DMS153 (cell line): ENCODE data around the gene RBM15.

Source experiments
- DNase-seq: peaks from one replicate; lab custom pipeline; 2025; lab: John Stamatoyannopoulos, UW

The RBM15 gene

DNA sequence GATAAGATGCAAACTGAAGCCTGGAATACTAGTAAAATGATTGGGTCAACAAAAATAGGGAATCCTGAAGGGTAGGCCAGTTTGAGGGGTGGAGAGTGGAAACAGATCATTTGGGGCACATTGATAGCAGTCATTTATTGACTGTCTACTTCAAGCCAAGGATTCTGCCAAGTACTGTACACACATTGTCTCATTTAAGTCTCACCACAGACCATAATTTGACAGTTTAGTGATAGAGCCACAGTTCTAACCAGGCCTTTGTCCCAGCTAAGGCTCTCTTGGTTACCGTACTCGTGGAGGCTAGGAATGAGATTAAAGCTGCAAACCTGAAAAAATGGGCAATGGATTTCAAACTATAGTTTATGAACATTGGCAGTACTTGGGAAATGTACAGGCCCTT lies 11.2 kb downstream of the RBM15 start:
- no peak for DNase-seq

DNA sequence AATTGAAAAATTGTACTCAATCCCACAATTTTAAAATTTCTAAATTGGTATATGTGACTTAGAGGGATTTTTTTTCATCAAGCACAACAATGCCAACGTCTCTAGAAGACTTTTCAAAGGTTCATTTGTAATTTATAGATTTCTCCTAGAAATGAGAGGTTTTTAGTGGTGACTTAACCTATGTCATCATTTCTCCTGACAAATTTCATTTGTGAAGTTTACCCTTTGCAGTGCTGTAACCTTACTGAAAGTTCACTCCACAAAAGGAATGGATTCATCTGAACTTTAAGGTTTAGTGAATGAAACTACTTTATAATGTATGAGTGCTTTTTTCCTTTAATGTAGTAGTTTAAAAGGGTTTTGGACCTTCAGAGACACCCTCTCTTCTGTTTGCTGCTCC lies 16.1 kb downstream of the RBM15 start:
- DNase-seq, result no peak

DNA sequence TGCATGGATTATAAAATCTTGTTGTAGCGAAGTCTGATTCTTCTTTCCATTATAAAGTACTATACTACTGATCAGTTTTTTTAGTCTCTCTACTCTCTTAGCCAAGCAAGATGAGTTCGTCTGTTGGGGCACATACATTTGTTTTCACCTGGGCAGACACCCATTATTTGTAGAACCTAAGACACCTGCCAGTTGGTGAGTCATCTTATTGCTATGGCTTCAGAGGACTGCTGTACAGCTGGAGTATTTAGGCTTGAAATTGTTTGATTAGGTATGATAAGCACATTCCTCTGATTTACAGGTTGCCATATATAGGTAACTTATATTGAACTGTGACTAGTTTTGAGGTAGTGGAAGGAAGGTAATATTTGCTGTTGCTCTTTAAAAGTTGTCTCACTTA lies 17.2 kb downstream of the RBM15 start:
- DNase-seq, result peak; percentile 21

DNA sequence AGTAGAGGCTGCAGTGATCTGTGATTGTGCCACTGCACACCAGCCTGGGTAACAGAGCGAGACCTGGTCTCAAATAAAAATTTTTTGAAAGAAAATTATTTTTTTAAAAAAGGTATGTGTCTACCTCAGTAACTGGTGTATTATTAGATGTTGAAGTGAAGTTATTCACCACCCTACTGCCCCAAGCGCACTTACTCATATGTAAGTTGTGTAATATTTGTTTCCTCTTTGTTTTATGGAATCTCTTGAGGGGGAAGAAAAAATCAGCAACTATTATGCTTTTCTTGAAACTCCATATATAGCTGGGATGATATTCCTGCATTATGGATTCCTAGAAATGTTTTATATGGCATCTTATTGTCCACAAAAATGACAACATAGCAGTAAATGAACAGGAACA lies 21.3 kb downstream of the RBM15 start:
- DNase-seq, result no peak

DNA sequence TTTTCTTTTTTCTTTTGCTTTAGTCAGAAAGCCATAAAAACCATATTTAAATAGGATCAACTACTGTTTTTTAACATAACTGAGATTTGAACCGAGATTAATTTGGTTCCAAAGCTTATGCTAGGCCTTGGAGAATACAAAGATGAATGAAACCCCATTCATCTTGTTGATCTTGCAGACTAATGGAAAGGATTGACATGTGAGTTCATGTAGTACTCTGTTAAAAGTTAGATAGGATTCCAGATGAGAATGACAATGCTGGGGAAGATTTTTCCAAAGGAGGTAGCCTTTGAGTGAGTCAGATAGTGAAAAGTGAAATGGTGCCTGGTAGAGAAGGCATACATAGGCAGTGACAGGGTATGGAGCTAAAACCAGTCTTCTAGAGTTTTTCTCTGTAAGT lies 22.7 kb downstream of the RBM15 start:
- no peak for DNase-seq

DNA sequence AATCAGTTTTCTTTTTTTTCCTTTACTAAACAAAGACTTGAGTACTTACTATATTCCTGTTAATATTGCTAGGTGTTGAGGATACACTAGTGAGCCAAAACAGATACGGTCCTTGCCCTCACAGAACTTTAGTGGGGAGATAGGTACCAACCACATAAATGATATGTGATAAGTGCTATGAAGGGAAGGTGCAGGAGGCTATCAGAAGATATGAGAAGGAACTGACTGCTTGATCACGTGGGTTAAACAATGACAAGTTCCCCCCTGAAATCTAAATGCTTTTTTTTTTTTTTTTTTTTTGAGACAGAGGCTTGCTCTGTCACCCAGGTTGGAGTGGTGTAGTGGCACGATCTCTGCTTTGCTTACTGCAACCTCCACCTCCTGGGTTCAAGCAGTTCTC lies 25.0 kb downstream of the RBM15 start:
- DNase-seq, result no peak

DNA sequence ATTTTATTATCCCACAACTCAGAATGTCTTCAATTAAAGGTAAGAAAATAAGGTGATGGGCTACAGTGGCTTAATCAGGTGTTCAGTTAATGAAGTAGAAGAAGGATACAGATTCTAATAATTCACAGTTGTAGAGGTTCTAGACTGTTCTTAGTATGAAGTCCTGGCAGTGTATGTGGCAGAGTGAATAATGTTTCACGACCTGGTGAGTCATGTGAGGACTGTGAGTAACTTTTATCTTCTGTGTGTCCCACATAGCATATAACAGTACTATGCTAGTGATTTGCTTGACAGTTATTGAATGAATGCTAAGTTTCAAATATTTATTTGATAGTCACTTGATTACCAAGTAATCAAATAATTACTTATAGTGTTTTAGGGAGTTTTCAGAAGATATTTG lies 31.6 kb downstream of the RBM15 start:
- DNase-seq, result no peak

DNA sequence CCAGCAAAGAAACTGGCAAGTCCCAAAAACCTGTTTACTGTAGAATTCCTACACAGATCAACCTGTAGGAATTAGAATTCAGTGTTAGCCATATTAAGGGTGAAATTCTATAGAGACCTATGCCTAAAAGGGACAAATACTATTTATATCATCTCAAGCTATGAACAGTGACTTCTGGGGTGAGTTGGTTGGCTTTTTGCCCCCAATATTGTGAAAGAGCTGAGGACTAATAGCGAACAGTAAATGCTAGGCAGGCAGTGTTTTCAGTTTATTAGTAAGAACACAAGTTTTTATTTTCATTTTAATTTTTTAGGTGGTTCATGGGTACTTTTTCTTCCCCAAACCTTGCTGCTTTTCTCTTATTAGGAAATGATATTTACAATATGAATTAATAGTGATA lies 36.3 kb downstream of the RBM15 start:
- no peak for DNase-seq

DNA sequence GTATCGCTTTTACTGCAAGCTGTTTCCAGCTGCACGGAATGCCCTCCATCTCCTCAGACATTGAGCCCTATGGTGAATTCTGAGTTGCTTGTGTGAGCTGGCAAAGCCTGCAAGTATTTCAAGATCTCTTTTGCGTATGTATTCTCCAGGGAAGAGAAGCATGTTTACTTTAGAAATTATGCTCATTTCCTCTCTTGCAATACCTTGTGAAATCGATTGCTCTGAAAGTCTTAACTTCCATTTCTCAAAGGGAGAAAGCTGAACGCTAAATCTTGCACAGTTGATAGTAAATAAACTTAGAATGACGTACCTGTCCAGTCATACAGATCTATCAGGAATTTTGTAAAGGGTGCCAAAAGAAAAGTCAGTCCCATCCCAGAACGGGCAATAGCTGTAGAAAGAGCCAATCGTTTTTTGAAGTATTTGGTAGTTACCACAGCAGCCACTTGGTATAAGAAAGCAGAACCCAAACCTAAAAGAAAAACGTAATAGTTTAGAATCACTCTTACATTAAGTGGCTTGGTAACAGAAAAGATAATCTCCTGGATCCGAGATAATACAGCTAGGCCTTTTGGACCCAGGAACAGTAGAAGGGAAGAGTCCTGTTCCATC lies 41.6 kb downstream of the RBM15 start:
- DNase-seq, result no peak

DNA sequence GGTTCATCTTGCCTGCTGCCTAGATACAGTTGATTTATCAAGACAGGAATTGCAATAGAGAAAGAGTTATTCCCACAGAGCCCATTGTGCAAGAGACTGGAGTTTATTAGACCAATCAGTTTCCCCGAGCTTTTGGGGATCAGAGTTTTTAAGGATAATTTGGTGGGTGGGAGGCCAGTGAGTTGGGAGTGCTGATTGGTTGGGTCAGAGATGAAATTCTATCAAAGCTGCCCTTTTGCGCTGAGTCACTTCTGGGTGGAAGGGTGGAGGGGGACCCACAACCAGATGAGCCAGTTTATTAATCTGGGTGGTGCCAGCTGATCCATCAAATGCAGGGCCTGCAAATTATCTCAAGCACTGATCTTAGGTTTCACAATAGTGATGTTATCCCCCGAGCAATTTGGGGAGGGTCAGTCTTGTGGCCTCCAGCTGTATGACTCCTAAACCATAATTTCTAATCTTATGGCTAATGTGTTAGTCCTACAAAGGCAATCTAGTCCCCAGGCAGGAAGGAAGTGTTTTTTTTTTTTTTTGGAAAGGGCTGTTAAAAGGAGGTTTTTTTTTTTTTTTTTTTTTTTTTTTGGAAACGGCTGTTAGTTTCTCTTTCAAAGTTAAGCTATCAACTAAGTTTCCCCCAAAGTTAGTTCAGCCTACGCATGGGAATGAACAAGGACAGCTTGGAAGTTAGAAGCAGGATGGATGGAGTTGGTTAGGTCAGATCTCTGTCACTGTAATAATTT lies 44.2 kb downstream of the RBM15 start:
- DNase-seq, result no peak

DNA sequence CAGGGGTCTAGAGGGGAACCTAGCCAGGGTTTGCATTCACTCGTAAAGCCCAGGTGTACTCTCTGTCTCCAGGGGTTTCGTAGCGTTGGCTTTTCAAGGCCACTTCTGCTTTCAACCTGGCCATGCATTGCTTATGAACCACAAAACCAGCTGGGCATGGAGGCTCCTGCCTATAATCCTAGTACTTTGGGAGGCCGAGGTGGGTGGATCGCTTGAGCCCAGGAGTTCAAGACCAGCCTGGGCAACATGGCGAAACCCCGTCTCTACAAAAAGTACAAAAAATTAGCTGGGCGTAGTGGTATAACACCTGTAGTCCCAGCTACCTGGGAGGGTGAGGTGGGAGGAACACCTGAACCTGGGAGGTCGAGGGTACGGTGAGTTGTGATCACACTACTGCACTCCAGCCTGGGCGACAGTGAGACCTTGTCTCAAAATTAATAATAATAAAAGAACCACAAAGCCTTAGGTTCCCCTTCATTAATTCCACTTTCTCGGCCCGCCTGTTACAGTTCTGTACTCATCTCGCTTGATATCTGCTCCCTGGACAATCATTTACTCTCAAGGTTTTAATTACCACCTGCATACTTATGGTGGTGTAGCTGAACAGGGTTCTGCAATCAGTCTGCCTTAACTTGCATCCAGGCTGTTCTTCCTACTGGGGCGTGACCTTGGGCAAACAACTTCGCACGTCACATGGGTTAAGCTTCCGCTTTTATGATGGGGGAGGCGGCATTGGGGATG lies 45.6 kb downstream of the RBM15 start:
- no peak for DNase-seq

DNA sequence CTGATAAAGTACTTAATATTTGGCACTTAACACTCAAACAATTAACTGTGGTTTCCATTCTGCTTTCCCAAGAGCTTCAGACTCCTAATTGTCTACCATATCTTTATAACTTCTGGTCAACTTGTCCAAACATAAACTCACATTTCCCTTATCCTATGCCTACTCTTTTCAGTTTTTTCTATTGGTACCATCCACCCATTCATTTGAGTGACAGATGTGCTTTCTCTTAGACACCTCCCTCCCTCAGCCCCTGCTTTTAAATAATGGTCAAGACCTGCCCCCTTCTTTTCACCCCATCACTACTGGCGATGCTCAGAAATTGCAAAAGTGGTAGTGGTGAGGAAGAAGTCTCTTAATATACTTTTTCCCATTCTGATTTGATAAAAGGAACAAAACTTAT lies 46.2 kb downstream of the RBM15 start:
- DNase-seq, result no peak

DNA sequence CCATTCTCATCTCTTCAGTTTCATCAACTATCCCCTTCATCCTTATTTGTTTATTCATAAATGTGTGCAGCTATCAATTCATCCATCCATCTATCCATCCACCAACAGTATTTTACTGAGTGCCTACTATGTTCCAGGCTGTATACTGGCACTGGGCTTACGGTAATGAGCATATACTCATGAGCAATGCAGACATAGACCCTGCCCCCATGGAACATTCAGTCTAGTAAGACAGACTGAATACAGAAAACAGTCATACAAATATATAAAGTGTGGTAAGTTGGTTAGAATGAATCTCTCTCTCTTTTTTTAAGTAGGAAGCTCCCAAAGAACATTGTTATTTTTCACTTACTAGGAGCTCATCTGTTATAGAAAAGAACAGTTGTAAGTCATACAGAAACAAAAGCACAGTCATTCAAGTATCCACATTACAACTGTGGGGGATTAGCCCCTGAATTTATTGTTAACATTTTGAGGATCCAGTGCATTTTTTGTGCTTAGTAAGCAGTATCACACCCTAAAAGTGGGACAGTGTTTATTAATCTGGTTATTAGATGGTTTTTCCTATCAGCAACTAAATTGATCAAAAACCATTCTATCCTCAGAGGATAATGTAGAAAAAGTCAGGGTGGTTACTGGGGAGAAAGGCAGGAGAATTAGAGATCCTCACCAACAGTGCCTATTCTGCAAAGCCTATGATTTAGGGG lies 48.0 kb downstream of the RBM15 start:
- DNase-seq, result no peak

DNA sequence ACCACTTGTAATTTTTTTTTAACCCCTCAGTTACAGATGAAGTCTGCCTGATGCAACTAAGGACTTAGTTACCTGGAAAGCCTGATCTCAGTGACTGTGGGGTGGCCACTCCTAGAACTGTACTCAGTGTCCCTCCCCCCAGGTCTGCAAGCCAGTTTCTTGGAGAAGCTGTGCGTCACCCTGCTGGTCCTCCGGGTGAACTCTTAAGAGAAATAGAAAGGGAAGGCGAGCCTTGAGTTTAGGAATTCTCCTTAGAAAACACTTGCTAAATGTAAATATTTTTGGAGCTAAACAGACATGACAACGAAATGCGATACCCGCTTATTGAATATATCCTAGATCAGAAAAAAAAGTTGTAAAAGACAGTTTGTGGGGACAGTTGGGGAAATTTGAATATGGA lies 50.9 kb downstream of the RBM15 start:
- no peak for DNase-seq

DNA sequence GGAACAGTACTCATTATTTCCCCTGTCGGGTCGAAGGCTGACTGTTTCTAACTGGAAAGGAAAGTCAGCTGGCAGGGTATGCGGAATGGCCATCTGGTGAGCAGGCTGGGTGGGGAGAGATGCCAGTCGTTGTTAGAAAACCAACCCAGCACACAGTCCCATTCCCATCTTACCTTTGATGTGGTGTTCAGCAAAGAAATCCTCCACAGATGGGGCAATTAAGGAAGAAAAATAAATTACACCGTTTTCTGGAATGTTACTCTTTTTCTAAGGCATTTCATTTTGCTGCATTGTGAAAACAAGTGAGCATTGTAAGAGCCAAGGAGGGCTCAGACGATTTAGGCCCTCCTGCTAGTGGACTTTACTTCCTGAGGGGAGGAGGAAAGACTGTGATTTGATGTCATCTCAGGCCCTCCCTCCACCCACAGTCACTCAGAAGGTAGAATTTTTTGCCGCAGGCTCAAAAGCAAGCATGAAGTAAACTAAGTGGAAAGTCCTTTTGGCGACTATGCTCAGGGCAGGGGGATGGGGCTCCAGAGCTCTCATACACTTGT lies 51.6 kb downstream of the RBM15 start, which contains the start of gene SLC16A4:
Gene SLC16A4 (minus strand): TSS at position 335 of the 554 bp plus-strand sequence. CDS start 1,703 bp downstream, outside the sequence.
- DNase-seq, result no peak

DNA sequence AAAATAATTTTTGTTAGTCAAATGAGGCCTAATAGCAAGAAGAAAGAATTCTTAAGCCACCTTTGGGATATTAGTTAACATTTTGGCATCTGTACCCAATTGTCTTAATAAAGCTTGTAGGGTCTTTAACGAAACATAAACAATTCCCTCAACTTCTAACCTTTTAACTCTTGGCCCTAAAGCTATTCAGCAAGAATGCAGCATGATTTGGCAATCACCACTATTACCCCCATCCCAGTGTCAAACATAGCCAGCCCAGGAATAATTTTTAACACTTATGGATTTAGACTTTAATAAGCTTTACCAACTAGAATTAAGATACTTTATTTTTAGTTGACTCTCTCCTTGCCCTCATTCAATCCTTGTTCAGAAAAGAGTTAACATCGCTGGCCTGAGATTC lies 54.1 kb downstream of the RBM15 start:
- no peak for DNase-seq

DNA sequence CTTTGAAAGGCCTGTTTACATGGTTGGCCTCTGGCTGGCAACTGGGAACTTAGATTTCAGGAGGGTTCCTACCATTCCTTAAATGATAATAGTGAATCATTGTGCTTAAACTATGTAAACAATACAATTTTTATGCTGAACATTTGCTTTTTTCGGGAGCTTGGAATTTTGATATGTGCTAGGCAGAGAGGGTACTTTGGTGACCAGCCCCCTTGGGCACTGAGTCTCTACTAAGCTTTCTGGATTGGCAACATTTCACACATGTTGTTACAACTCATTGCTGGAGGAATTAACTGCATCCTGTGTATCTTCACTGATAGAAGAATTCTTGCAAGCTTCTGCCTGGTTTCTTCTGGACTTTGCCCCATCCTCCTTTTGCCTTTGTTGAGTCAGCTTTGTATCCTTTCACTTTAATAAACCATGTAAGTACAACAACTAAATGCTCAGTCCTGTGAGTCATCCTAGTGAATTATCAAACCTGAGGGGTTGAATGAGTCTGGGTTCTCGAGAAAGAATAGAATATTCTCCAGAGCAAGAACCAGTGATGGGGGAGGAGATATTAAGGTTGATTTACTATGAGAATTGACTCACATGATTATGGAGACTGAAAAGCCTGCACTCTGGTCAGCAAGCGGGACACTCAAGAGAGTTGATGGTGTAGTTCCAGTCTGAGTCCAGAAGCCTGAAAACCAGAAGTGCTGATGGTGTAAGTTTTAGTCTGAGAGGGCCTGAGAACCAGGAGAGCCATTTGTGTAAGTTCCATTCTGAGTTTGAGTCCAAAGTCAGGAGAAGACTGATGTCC lies 54.7 kb downstream of the RBM15 start:
- DNase-seq, result no peak

DNA sequence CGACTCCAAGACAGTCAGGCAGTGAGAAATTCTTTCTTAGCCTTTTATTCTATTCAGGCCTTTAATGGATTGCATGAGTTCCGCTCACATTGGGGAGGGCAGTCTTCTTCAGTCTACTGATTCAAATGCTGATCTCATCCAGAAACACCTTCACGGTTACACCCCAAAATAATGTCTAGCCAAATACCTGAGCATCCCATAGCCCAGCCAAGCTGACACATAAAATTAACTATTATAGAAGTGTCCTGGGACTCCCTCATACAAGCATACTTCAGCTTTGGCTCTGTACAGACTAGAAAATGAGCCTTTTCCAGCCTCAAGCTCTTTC lies 55.3 kb downstream of the RBM15 start:
- no peak for DNase-seq
